Epidermal melanocyte (primary cell): ENCODE measurements around the gene BICDL1.
"Not testable (repeated sequence)": the region's sequence is repeated elsewhere in the genome, so short reads cannot be mapped to it uniquely, and the experiment has no call there.

Experiments used
- DNase-seq: peaks from one replicate; pipeline ENCODE4 v3.0.0; 2011; ENCODE audit warnings: low spot score; ENCODE audit not compliant: insufficient read length

BICDL1 gene

DNA sequence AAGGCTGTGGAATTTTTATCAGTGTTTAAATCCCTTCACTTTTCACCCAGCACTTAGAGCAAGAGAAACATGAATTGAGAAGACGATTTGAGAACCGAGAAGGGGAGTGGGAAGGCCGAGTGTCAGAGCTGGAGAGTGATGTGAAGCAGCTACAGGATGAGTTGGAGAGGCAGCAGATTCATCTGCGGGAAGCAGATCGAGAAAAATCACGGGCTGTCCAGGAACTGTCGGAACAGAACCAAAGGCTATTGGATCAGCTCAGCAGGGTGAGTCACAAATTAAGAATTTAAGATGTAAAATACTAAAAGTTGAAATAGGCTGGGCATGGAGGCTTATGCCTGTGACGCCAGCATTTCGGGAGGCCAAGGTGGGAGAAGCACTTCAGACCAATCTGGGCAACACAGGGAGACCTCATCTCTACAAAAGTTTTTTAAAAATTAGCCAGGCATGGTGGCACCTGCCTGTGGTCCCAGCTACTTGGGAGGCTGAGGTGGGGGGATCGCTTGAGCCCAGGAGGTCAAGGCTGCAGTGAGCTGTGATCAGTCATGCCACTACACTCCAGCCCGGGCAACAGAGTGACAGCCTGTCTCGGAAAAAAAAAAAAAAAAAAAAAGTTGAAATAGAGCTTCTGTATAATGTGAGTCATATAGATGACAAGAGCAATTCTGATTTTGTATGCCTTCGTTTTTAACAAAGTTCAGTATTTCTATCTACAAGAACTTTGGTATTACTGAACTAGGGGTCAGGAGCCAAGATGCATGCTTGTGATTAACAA is 9.6 kb downstream of the BICDL1 start:
- DNase-seq: no peak

DNA sequence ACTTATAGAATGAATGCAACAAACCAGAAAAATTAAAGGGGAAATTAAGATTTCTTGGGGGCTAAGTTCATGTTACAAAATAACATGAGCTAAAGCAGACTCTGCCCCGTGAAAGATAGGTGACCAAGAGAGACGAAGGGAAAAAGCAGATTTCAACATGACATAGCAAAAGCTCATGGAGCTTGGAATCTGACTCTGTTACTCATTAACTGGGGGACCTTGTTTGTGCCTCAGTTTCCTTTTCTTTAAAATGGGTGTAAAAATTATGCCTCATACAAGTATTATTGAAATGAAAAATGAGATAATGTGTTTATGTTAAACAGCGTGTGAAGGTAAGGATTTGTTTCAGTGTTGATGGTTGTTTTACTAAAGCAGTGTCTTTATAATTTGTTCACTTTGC is 11.5 kb downstream of the BICDL1 start:
- no peak for DNase-seq

DNA sequence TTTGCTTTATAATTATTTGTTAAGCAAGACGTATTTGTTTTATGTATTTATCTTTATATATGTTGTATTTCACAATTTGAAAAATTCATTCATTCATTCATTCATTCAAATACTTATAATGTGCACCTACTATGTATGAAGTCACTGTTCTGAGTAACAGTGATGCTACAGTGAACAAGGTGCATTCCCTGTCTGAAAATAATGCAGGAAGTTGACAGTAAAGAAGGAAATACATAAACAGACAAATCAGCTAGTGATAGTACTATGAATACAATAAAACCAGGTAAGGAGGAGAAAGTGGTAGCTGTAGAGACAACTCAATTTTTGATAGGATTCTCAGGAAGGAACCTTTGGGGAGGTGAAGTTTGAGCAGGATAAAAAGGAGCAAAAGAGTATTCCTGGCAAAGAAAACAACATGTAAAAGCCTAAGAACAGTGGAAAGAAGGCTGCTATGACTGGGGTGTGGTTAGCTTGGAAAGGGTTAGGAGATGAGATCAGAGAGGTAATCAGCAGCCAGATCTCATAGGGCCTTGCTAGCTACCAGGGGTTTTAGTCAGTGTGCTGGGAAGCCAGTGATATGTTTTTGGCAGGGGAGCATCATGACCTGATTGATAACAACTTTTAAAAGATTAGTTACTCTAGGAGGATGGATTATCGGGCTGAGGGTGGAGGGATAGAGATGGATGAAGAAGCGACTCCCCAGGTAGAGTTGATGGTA is 17.4 kb downstream of the BICDL1 start:
- DNase-seq: no peak

DNA sequence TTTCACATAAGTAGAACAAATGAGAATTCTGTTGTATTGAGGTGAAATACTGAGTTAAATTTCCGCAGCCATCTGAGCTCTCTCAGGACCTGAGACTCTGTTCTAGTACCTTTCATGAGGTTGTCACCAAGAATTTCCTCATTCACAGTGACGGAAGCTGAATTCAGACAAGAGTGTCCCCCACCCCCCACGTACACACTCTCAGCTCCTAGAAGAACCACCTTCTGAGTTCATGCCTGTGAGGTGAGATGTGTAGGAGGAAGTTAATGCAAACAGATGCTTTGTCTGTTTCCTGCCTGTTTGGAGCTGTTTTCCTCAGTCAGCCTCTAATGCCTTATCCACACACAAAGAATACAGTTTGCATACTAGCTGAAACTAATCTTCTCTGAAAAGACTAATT is 18.2 kb downstream of the BICDL1 start:
- no peak for DNase-seq

DNA sequence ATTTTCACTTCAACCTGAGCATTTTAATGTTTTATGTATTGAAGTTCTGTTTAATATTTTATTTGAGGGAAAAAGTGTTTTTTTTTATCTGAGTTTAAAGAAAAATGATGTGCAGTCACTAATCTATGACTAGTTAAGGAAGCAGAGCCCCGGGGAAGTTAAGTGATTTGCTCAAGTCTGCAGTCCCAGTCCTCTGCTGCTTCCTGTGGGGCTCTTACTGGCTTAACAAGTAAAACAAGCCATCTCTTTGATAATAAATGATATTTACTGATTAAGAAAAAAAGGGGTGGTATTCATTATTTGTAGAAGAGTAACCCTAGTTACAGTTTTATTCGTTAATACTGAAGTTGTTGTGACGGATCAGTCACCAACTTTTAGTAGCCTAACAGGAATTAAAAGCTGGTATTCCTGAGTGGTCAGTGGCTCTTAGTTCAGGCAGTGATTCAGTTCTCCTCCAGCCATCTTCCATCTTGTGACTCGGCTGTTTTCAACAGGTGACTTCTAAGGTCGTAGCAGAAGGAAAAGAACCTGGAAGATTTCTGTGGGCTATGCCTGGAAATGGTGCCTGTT is 21.7 kb downstream of the BICDL1 start:
- no peak for DNase-seq

DNA sequence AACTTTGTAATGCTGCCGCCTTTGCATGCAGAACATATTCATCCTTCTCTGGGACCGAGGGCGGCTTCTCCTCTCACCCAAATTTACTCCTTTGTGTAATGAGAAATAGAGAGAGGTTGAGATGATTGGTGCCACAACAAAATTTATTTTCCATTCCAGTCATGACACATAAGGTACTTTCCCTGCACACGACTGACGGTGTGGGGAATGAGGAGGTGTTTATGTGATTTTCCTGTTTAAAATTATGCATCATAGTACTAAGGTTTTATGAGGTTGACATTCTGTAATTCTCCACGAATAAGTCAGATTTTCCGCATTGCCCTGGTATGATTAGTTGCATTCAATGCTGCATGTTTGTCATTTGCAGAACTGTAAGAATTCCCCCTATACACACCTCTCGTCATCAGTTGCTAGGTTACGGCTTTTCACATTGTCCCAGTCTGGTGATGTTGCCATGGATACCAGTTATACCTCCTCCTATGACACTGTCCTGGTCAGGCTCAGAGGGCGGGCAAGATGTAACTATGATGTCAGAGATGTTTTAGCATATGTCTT is 23.1 kb downstream of the BICDL1 start:
- no peak for DNase-seq

DNA sequence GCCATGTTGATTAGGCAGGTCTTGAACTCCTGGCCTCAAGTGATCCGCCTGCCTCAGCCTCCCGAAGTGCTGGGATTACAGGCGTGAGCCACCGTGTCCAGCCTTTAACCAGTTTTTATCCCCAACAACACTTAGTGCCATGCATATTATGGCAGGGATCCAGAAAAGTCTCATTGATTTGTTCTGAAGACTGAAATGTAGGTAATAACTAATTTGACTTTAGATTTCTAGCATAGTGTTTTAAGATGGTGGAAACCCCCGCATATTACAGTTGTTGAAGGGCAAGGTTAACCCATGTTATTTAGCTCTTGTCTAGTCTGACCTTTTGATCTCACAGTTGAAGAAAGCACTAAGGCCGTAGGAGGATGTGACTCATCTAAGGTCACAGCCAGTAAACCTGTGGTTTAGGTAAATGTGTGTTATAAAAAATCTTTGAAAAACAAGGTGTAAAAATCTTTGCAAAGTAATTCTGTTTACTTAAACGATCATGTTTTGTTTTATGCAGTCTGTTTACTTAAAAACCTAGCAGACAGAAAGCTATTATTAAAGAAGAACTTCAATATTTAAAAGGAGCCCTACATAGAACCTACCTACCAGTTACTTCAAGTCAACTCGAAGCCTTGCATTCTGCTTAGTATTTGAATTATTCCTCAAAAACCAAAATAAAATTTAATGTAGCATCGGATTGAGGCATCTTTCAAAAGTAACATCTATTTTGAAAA is 24.8 kb downstream of the BICDL1 start:
- DNase-seq: no peak

DNA sequence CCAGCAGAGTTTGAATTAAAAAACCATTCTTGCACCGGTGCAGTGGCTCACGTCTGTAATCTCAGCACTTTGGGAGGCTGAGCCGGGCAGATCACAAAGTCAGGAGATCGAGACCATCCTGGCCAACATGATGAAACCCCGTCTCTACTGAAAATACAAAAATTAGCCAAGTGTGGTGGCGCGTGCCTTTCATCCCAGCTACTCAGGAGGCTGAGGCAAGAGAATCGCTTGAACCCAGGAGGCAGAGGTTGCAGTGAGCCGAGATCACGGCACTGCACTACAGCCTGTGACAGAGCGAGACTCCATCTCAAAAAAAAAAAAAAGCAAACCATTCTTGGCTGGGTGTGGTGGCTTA is 25.3 kb downstream of the BICDL1 start:
- not testable (repeated sequence) for DNase-seq

DNA sequence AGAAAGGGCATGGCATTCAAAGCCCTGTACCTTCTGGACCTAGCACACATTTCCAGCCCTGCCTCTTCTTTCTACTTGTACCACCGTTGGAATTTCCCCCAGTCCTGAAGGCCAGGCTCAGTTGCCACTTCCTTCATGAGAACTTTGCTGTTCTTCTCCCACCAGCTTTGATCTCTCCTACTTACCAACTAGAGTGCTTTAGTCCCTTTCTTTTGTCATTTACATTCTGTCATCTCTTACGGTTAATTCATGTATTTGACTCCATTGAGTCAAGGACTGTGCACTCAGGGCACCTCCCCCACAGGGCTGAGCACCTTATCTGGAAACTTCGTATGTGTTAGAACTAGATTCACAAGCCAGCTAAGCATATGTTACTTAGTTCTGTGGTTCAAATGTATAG is 26.3 kb downstream of the BICDL1 start:
- DNase-seq: no peak

DNA sequence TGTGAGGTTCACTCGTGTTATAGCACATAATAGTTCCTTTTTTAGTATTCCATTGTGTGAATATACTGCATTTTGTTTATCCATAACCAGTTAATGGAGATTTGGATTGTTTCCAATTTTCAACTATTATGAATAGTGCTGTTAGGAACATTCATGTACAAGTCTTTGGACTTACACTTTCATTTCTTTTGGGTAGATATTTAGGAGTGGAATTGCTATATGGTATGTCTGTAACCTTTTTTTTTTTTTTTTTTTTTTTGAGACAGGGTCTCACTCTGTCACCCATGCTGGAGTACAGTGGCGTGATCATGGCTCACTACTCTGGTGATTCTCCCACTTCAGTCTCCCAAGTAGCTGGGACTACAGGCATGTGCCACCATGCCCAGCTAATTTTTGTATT is 27.2 kb downstream of the BICDL1 start:
- DNase-seq: not testable (repeated sequence)

DNA sequence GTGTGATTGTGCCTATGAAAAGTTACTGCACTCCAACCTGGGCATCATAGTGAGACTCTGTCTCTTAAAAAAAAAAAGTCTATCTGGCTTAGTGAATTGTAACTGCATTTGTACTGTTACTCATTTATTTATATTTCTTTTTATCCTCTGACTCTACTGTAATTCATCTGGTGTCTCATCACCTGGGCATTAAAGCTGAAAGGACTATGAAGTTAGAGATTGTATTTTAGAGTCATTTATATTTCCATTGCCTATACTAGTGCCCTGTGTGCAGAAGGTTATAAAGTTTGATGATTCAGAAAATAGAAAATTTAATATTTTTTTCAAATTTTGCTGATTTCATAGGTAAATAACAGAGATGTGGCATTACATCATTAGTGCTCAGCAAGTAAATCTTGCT is 30.2 kb downstream of the BICDL1 start:
- no peak for DNase-seq

DNA sequence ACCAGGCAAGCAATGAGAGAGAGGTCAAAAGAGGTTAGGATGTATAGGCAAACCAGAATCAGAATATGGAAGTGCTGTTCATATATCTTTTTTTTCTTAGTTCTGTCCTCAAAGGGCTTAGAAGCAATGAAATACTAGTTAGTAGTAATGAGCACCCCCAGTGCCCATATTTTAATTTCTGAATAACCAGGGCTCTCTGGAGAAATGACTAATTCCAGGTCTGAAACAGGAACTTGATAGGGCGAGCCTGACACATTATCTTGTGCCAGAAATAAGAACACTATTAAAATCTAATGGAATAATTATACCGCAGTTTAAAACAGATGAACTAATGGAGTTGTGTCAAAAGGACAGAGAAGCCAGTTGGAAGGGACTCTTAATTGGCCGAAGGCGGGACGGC is 30.9 kb downstream of the BICDL1 start:
- no peak for DNase-seq

DNA sequence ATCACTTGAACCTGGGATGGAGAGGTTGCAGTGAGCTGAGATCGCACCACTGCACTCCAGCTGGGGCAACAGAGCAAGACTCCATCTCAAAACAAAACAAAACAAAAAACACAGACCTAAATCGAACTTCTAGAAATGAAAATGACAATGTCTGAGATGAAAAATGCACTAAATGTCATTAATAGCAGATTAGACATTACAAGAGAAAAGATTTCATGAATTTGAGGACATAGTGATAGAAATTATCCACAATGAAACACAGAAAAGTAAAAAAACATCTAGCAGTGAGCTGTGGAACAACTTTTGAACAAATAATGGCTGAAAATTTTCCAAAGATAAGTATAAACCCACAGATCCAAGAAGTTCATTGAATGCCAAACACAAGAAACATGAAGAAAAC is 35.2 kb downstream of the BICDL1 start:
- DNase-seq: no peak

DNA sequence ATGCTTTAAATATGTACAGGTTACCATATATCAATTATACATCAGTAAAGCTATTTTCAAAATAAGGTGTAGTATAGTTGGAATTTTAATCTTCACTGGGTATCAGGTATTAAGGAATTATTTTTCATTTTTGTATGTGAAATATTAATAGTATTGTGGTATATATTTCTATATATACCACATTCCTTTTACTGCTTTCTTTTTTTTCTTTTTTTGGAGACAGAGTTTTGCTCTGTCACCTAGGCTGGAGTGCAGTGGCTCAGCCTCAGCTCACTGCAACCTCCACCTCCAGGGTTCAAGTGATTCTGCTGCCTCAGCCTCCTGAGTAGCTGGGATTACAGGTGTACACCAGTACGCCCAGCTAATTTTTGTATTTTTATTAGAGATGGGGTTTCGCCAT is 36.6 kb downstream of the BICDL1 start:
- DNase-seq: no peak

DNA sequence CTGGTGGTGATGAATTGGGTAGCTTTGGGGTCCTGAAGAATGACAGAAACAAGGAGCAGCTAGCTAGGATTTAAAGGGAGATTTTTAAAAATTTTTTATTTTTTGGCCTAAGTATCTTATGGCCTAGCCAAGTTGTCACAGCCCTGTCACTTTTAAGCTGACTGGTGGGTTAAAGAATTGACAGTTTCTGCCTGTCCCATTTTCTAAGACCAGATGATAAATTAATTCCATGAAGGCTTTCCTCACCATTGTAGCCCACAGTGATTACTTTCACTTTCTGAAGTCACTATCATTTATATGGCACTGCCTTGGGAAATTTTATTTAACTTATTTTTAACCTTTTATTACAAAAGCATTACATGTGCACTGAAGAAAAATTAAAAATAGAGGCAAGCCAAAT is 43.2 kb downstream of the BICDL1 start:
- DNase-seq: no peak

DNA sequence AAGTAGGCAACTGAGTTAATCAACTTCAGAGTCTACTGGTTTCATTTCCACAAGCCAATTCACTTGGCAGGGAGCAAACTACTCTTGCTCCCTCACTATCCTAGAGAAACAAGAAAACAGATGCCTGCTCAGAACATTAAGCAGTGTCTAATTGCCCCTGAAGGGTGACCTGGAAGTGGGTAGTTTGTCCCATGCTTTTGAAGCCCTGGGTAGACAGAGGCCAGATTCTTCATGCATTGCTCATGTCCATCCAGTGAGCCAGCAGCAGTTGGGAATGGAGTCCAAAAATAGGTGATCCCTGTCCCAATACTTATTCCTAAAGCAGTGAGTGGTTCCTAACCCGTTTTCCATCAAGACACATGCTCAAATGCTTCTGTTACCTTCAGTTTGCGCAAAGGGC is 48.8 kb downstream of the BICDL1 start:
- DNase-seq: no peak

DNA sequence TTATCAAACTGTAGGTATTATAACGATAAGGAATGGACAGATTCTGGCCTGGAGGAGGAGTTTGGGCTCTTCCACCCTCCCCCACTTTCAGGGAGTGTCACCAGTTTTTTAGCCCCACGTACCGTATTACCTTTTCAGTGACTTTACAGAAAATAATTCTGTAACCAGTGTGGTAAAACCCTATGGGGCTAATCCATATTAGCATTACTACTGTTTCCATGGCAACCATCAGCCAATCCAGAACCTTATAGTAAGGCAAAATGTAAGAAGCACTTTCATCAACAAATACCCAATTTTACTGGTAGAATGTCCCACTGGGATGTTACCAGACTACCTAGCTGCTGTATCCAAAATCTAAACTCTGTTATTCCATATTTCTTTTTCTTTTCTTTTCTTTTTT is 50.7 kb downstream of the BICDL1 start:
- DNase-seq: no peak

DNA sequence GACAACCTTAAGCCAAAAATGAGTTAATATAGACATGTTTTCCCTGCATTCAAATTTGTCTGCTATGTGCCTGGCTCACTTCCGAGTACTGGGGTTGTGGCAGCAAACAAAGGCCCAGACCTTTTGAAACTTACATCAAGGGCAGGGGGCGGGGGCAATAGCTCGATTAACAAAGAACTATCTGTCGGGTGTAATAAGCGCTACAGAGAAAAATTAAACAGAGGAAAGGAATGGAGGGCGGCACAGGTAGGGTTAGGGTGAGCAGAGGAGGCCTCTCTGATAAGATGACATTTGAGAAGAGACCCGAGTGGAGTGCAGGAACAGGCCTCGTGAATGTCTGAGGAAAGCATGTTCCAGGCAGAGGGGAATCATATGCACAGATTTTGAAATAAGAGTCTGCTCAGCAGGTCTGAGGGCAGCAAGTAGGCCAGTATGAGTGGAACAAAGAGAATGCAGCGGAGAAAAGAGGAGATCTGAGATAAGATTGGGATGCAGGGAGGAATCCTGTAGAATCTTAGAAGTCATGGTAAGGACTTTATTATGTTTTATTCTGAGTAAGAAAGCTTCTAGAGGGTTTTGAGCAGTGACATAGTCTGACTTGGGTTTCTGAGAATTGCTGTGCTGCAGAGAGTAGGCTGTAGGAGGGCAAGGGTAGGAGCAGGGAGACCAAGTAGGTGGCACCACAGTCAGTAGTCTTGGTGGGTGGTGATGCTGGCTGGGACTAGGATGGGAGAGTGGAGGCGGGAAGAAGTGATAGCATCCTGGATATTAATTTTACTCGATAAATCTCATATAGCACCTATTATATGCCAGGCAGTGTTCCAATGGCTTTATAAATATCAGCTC is 52.6 kb downstream of the BICDL1 start:
- DNase-seq: no peak

DNA sequence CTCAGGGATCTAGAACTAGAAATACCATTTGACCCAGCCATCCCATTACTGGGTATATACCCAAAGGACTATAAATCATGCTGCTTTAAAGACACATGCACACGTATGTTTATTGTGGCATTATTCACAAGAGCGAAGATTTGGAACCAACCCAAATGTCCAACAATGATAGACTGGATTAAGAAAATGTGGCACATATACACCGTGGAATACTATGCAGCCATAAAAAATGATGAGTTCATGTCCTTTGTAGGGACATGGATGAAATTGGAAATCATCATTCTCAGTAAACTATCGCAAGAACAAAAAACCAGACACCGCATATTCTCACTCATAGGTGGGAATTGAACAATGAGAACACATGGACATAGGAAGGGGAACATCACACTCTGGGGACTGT is 56.3 kb downstream of the BICDL1 start:
- not testable (repeated sequence) for DNase-seq

DNA sequence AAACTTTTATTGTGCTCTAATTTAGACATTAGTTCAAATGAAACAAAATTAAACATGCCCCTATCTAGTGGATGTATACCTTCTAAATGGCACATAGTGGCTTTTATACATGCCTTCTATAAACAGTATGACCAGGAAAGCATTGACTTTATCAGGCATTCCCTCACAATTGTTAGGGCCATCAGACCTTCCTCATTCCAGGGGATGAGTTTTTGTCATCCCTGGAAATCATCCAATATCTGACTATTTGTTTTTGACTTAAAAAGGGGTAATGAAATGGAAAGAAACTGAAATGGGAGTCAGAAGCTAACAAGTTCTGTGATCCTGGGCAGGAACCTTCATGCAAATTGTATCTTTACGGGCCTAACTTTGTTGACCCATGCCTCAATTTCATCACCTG is 58.0 kb downstream of the BICDL1 start:
- no peak for DNase-seq

DNA sequence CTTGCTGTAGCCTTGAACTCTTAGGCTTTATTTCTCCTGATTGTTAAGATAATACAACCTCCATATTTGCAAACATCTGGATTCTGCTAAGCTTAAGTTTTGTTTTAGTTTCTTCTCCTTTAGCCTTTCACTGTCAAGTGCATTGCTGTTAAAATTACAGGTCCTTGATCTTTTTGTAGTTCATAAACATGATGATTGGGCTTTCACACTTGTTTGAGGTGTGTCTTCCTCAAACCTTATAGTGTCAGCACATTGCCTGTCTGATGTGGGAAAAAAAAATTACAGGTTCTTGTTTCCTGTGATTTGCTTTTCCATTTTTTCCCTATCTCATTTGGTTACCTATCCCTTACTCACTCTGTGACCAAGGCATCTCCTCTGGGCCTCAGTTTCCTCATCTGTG is 59.2 kb downstream of the BICDL1 start:
- no peak for DNase-seq
